Peyer's patch (tissue), 4 donors: ENCODE measurements around the gene AOPEP.

Experiments
- POLR2A ChIP-seq, 2 donors: fragments of 450-650 bp; IDR thresholded peaks; one replicate each; pipeline ENCODE4 v1.5.1; 2017; ENCODE audit warnings: antibody characterized with exemption in 2 of 2, mild to moderate bottlenecking in 2 of 2, moderate library complexity in 2 of 2
- TF ChIP-seq, protein P1 (sequence below), 6 experiments: fragments of 450-650 bp in 4 of 6; fragments of 200-600 bp in 2 of 6; sonication (generic) in 1 of 6; IDR thresholded peaks; one replicate each; pipeline ENCODE4 v1.5.1; 2017 to 2019; ENCODE audit warnings: antibody characterized with exemption in 6 of 6, mild to moderate bottlenecking in 3 of 6, moderate library complexity in 1 of 6

DNA sequence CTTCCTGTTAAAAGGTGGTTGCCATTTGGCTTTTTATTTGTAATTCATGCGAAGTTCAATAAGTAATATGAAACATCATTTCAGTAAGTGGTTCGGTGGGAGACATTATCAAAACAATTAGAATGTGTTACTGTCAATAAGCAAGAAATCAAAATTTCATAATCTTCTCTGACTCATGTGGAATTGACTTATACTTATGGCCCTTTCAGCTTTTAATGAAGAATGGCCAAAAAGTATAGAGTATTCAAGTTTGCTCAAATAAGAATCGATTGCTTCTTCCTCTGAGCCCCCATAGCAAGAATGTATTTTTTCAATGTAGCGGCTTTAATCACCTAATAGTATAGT is 174.5 kb downstream of the AOPEP start:
- TF ChIP-seq, protein P1, sequence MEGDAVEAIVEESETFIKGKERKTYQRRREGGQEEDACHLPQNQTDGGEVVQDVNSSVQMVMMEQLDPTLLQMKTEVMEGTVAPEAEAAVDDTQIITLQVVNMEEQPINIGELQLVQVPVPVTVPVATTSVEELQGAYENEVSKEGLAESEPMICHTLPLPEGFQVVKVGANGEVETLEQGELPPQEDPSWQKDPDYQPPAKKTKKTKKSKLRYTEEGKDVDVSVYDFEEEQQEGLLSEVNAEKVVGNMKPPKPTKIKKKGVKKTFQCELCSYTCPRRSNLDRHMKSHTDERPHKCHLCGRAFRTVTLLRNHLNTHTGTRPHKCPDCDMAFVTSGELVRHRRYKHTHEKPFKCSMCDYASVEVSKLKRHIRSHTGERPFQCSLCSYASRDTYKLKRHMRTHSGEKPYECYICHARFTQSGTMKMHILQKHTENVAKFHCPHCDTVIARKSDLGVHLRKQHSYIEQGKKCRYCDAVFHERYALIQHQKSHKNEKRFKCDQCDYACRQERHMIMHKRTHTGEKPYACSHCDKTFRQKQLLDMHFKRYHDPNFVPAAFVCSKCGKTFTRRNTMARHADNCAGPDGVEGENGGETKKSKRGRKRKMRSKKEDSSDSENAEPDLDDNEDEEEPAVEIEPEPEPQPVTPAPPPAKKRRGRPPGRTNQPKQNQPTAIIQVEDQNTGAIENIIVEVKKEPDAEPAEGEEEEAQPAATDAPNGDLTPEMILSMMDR (IDR thresholded peaks at IDR 0.05) = no peak
- TF ChIP-seq POLR2A (IDR thresholded peaks at IDR 0.05) = no peak
